IMR-90 (cell line): ENCODE measurements around the gene VPS4B.

Source experiments
- CTCF ChIP-seq: conservative IDR thresholded peaks from 2 replicates; pipeline ENCODE4 v1.5.1; 2012; ENCODE audit warnings: mild to moderate bottlenecking, low read depth, low read length, improper control_type of control experiment
- ELK1 ChIP-seq: fragments of 150-350 bp; IDR thresholded peaks from 2 replicates; pipeline ENCODE4 v1.6.1; 2016; ENCODE audit warnings: low read depth, mild to moderate bottlenecking, low read length, moderate library complexity, borderline replicate concordance
- POLR2A ChIP-seq: IDR thresholded peaks from 2 replicates; pipeline ENCODE4 v1.6.1; 2012; ENCODE audit warnings: mild to moderate bottlenecking, low read depth, low read length
- RAD21 ChIP-seq: IDR thresholded peaks from 2 replicates; pipeline ENCODE4 v1.6.1; 2012; ENCODE audit warnings: low read length, improper control_type of control experiment
- RCOR1 ChIP-seq: IDR thresholded peaks from 2 replicates; pipeline ENCODE4 v1.6.1; 2012; ENCODE audit warnings: mild to moderate bottlenecking, low read length, improper control_type of control experiment; ENCODE audit not compliant: insufficient replicate concordance
- RFX5 ChIP-seq: IDR thresholded peaks from 2 replicates; pipeline ENCODE4 v1.8.0; 2012; ENCODE audit warnings: low read depth, mild to moderate bottlenecking, low read length, moderate library complexity
- SMC3 ChIP-seq: fragments of 150-350 bp; IDR thresholded peaks from 2 replicates; pipeline ENCODE4 v1.6.1; 2016; ENCODE audit warnings: low read depth, mild to moderate bottlenecking, antibody characterized with exemption, low read length, moderate library complexity
- USF2 ChIP-seq: fragments of 150-350 bp; IDR thresholded peaks from 2 replicates; pipeline ENCODE4 v1.6.1; 2017; ENCODE audit warnings: mild to moderate bottlenecking, antibody characterized with exemption, low read length, low read depth

- TF ChIP-seq CTCF = no peak
- TF ChIP-seq POLR2A = no peak
- no peak for TF ChIP-seq SMC3
- TF ChIP-seq RAD21 = no peak
- TF ChIP-seq USF2 = no peak
- TF ChIP-seq ELK1 = no peak
- no peak for TF ChIP-seq RFX5
- TF ChIP-seq RCOR1 = no peak
Observed at GRCh38 chr18:63465059-63465458, 42.8 kb upstream of the VPS4B start.
